HCT116 (cell line): ENCODE results near the gene CUZD1. TPM values are rescaled to one million over a fixed set of nuclear protein-coding genes. Genes with fewer than 3 reads are reported as not detected.

Experiments used
- ATAC-seq: fragments of 200-7000 bp; cut with Tn5 transposase; 2 replicates; pipeline ENCODE4 v1.9.1; 2020; ENCODE audit warnings: mild to moderate bottlenecking, moderate library complexity
- BruUV-seq: library from RNA; stranded (reverse); fragments of 400-500 nt; replicated peaks from 2 replicates; lab custom pipeline; 2021; lab: Mats Ljungman, UMichigan
- CTCF ChIA-PET: fragments of 300-600 bp; sonication (Branson Sonifier 250); formaldehyde crosslinking; loops from one replicate; lab custom pipeline; 2021; ENCODE audit warnings: antibody characterized with exemption; lab: Charles Lee
- POLR2A ChIA-PET: fragments of 300-600, 350-600 bp; sonication (Branson Sonifier 250); formaldehyde crosslinking; loops from one replicate; lab custom pipeline; 2021; ENCODE audit warnings: antibody characterized with exemption; lab: Charles Lee
- RAD21 ChIA-PET, 2 experiments: fragments of 300-600 bp; sonication (Branson Sonifier 250); formaldehyde crosslinking; loops; one replicate each; lab custom pipeline; 2023; ENCODE audit warnings: low total read pairs in 2 of 2; ENCODE audit not compliant: uncharacterized antibody in 2 of 2, unreplicated experiment in 2 of 2, low non-redundant PET in 1 of 2; lab: Charles Lee
- DNase-seq: peaks from one replicate; pipeline ENCODE4 v3.0.0-alpha.2; 2010; ENCODE audit warnings: low read depth, low spot score
- H2AFZ ChIP-seq: fragments of 200-600 bp; shearing (Covaris generic), sonication (generic); 2 replicates; pipeline ENCODE4 v1.6.1; 2017; ENCODE audit warnings: low read depth, mixed run types, mixed read lengths, antibody characterized with exemption, low read length; ENCODE audit not compliant: poor library complexity, severe bottlenecking
- H3K27ac ChIP-seq: 2 replicates; pipeline ENCODE4 v1.5.1; 2012; ENCODE audit warnings: low read depth, low read length
- H3K27me3 ChIP-seq: fragments of 200-600 bp; sonication (generic); 2 replicates; pipeline ENCODE4 v1.6.1; 2016; ENCODE audit warnings: mixed run types, low read length, mixed read lengths; ENCODE audit not compliant: insufficient read depth
- H3K36me3 ChIP-seq, 2 experiments: fragments of 200-500 bp in 1 of 2; fragments of 200-600 bp in 1 of 2; sonication (Bioruptor generic) in 1 of 2; sonication (generic) in 1 of 2; 2 replicates each; pipeline versions ENCODE4 v1.5.1 to v1.6.1; 2014 to 2016; ENCODE audit warnings: low read length in 2 of 2, inconsistent platforms in 1 of 2, mixed read lengths in 1 of 2, mixed run types in 1 of 2; ENCODE audit not compliant: insufficient read depth in 2 of 2, control insufficient read depth in 1 of 2
- H3K4me1 ChIP-seq, 2 experiments: fragments of 200-600 bp in 1 of 2; sonication (generic) in 1 of 2; 2 replicates each; pipeline versions ENCODE4 v1.5.1 to v1.6.1; 2012 to 2017; ENCODE audit warnings: low read length in 2 of 2, inconsistent platforms in 1 of 2, mild to moderate bottlenecking in 1 of 2, mixed read lengths in 1 of 2, mixed run types in 1 of 2, moderate library complexity in 1 of 2; ENCODE audit not compliant: insufficient read depth in 2 of 2, control insufficient read depth in 1 of 2
- H3K4me2 ChIP-seq: fragments of 200-600 bp; sonication (generic); 2 replicates; pipeline ENCODE4 v1.6.1; 2017; ENCODE audit warnings: mixed run types, low read length, mixed read lengths
- H3K4me3 ChIP-seq, 2 experiments: fragments of 200-600 bp in 1 of 2; sonication (generic) in 1 of 2; replicated peaks in 1 of 2; 2 replicates each; pipeline ENCODE4 v1.5.1; 2011 to 2016; ENCODE audit warnings: low read length in 2 of 2, control low read depth in 1 of 2, low read depth in 1 of 2, mild to moderate bottlenecking in 1 of 2, mixed read lengths in 1 of 2, mixed run types in 1 of 2
- H3K79me2 ChIP-seq: fragments of 200-600 bp; sonication (generic); 2 replicates; pipeline ENCODE4 v1.6.1; 2017; ENCODE audit warnings: mild to moderate bottlenecking, mixed run types, low read length, moderate library complexity, mixed read lengths; ENCODE audit not compliant: insufficient read depth
- H3K9ac ChIP-seq: fragments of 200-600 bp; sonication (generic); 2 replicates; pipeline ENCODE4 v1.6.1; 2016; ENCODE audit warnings: low read length, mixed read lengths
- H3K9me2 ChIP-seq: fragments of 200-600 bp; sonication (generic), shearing (Covaris generic); 2 replicates; pipeline ENCODE4 v1.6.1; 2017; ENCODE audit warnings: mixed run types, mild to moderate bottlenecking, moderate library complexity; ENCODE audit not compliant: insufficient read depth
- H3K9me3 ChIP-seq, 2 experiments: fragments of 200-500 bp in 1 of 2; fragments of 200-600 bp in 1 of 2; sonication (Bioruptor generic) in 1 of 2; sonication (generic) in 1 of 2; 2 replicates each; pipeline ENCODE4 v1.6.1; 2014 to 2017; ENCODE audit warnings: low read length in 2 of 2, mixed read lengths in 2 of 2, inconsistent platforms in 1 of 2, low read depth in 1 of 2, mild to moderate bottlenecking in 1 of 2, mixed run types in 1 of 2, moderate library complexity in 1 of 2; ENCODE audit not compliant: control insufficient read depth in 1 of 2, insufficient read depth in 1 of 2
- H4K20me1 ChIP-seq: fragments of 200-600 bp; sonication (generic), shearing (Covaris generic); 2 replicates; pipeline ENCODE4 v1.6.1; 2017; ENCODE audit warnings: mixed run types, mild to moderate bottlenecking, moderate library complexity; ENCODE audit not compliant: insufficient read depth
- CBX3 ChIP-seq: IDR thresholded peaks from 2 replicates; pipeline ENCODE4 v1.6.1; 2012; ENCODE audit warnings: low read depth
- CEBPB ChIP-seq: IDR thresholded peaks from 2 replicates; pipeline ENCODE4 v1.6.1; 2012; ENCODE audit warnings: low read depth
- EGR1 ChIP-seq: IDR thresholded peaks from 2 replicates; pipeline ENCODE4 v1.6.1; 2012; ENCODE audit warnings: low read depth
- ELF1 ChIP-seq: IDR thresholded peaks from 2 replicates; pipeline ENCODE4 v1.6.1; 2012; ENCODE audit warnings: low read depth, borderline replicate concordance
- EZH2phosphoT487 ChIP-seq: fragments of 200-600 bp; IDR thresholded peaks from 2 replicates; pipeline ENCODE4 v1.6.1; 2018; ENCODE audit warnings: antibody characterized with exemption, borderline replicate concordance
- POLR2AphosphoS5 ChIP-seq: IDR thresholded peaks from 2 replicates; pipeline ENCODE4 v1.6.1; 2011; ENCODE audit warnings: mild to moderate bottlenecking, low read depth, low read length, moderate library complexity
- RAD21 ChIP-seq: IDR thresholded peaks from 2 replicates; pipeline ENCODE4 v1.6.1; 2012; ENCODE audit warnings: low read depth, mild to moderate bottlenecking
- SIN3A ChIP-seq: IDR thresholded peaks from 2 replicates; pipeline ENCODE4 v1.6.1; 2012; ENCODE audit warnings: low read depth
- SP1 ChIP-seq: IDR thresholded peaks from 2 replicates; pipeline ENCODE4 v1.6.1; 2012; ENCODE audit warnings: low read depth
- SRF ChIP-seq: IDR thresholded peaks from 2 replicates; pipeline ENCODE4 v1.6.1; 2012; ENCODE audit warnings: low read depth
- intact Hi-C: fragments of 100-400 bp; cut with micrococcal nuclease; formaldehyde crosslinking; loops from 2 replicates; pipeline ENCODE4 v1.10.0; 2022
- total RNA-seq: library from RNA; stranded (reverse); gene quantifications from one replicate; pipeline ENCODE4 v1.2.1, GENCODE V29; 2021; ENCODE audit not compliant: unreplicated experiment
- TF ChIP-seq, protein P1 (sequence below), 3 experiments: fragments of 200-600 bp in 1 of 3; sonication (generic) in 1 of 3; IDR thresholded peaks in 2 of 3; conservative IDR thresholded peaks in 1 of 3; 2 replicates each; pipeline ENCODE4 v1.5.1; 2012 to 2017; ENCODE audit warnings: low read depth in 2 of 3, low read length in 2 of 3, antibody characterized with exemption in 1 of 3, borderline replicate concordance in 1 of 3, control low read depth in 1 of 3, mild to moderate bottlenecking in 1 of 3, mixed read lengths in 1 of 3, mixed run types in 1 of 3, moderate library complexity in 1 of 3; ENCODE audit not compliant: insufficient read depth in 1 of 3
- TF ChIP-seq, protein P2 (sequence below): IDR thresholded peaks from 2 replicates; pipeline ENCODE4 v1.6.1; 2012; ENCODE audit warnings: low read depth
- TF ChIP-seq, protein P3 (sequence below): IDR thresholded peaks from 2 replicates; pipeline ENCODE4 v1.6.1; 2012
- TF ChIP-seq, protein P4 (sequence below): IDR thresholded peaks from 2 replicates; pipeline ENCODE4 v1.6.1; 2011; ENCODE audit warnings: mild to moderate bottlenecking, low read length, moderate library complexity; ENCODE audit not compliant: insufficient replicate concordance; ENCODE audit errors: extremely low read depth

The CUZD1 gene
- total RNA-seq, 1 experiment from 2014 or later, result 1.7 TPM

DNA sequence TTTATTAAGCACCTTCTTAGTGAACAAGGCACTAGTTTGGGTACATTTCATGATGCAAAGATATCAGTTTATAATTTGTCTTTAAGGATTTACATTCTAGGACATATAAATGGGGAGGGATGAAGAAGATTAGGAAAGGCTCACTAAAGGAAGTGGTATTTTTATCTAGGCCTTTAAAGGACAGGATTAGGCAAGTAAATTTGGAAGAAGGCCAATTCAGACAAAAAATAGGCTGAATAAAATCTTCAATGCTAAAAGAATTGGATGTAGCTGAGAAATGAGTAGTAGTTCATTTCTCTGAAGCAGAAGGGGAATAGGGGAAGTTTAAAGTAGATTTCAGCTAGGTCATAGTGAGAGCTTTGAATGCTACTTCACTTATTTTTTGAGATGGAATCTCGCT lies 38.5 kb upstream of the CUZD1 start:
- no TSS peak for BruUV-seq

More for the DNA sequence above, 38.5 kb upstream of the CUZD1 start:
- TF ChIP-seq, protein P1, sequence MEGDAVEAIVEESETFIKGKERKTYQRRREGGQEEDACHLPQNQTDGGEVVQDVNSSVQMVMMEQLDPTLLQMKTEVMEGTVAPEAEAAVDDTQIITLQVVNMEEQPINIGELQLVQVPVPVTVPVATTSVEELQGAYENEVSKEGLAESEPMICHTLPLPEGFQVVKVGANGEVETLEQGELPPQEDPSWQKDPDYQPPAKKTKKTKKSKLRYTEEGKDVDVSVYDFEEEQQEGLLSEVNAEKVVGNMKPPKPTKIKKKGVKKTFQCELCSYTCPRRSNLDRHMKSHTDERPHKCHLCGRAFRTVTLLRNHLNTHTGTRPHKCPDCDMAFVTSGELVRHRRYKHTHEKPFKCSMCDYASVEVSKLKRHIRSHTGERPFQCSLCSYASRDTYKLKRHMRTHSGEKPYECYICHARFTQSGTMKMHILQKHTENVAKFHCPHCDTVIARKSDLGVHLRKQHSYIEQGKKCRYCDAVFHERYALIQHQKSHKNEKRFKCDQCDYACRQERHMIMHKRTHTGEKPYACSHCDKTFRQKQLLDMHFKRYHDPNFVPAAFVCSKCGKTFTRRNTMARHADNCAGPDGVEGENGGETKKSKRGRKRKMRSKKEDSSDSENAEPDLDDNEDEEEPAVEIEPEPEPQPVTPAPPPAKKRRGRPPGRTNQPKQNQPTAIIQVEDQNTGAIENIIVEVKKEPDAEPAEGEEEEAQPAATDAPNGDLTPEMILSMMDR (IDR thresholded peaks at IDR 0.05 in 2 of 3, conservative IDR thresholded peaks at IDR 0.05 in 1 of 3; ENCODE audit: borderline replicate concordance in 1 of 3, insufficient read depth in 1 of 3, low read depth in 2 of 3, low read length in 2 of 3), result no peak
- no peak for TF ChIP-seq ELF1
- TF ChIP-seq EZH2phosphoT487, result no peak
- no peak for TF ChIP-seq RAD21
- TF ChIP-seq, protein P2, sequence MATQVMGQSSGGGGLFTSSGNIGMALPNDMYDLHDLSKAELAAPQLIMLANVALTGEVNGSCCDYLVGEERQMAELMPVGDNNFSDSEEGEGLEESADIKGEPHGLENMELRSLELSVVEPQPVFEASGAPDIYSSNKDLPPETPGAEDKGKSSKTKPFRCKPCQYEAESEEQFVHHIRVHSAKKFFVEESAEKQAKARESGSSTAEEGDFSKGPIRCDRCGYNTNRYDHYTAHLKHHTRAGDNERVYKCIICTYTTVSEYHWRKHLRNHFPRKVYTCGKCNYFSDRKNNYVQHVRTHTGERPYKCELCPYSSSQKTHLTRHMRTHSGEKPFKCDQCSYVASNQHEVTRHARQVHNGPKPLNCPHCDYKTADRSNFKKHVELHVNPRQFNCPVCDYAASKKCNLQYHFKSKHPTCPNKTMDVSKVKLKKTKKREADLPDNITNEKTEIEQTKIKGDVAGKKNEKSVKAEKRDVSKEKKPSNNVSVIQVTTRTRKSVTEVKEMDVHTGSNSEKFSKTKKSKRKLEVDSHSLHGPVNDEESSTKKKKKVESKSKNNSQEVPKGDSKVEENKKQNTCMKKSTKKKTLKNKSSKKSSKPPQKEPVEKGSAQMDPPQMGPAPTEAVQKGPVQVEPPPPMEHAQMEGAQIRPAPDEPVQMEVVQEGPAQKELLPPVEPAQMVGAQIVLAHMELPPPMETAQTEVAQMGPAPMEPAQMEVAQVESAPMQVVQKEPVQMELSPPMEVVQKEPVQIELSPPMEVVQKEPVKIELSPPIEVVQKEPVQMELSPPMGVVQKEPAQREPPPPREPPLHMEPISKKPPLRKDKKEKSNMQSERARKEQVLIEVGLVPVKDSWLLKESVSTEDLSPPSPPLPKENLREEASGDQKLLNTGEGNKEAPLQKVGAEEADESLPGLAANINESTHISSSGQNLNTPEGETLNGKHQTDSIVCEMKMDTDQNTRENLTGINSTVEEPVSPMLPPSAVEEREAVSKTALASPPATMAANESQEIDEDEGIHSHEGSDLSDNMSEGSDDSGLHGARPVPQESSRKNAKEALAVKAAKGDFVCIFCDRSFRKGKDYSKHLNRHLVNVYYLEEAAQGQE, result no peak
- no peak for TF ChIP-seq SIN3A
- TF ChIP-seq POLR2AphosphoS5, result no peak
- TF ChIP-seq SP1, result no peak
- TF ChIP-seq CEBPB, result no peak
- TF ChIP-seq, protein P3, sequence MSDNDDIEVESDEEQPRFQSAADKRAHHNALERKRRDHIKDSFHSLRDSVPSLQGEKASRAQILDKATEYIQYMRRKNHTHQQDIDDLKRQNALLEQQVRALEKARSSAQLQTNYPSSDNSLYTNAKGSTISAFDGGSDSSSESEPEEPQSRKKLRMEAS, result no peak
- no peak for TF ChIP-seq EGR1
- no peak for TF ChIP-seq SRF
- no peak for TF ChIP-seq CBX3
- TF ChIP-seq, protein P4, sequence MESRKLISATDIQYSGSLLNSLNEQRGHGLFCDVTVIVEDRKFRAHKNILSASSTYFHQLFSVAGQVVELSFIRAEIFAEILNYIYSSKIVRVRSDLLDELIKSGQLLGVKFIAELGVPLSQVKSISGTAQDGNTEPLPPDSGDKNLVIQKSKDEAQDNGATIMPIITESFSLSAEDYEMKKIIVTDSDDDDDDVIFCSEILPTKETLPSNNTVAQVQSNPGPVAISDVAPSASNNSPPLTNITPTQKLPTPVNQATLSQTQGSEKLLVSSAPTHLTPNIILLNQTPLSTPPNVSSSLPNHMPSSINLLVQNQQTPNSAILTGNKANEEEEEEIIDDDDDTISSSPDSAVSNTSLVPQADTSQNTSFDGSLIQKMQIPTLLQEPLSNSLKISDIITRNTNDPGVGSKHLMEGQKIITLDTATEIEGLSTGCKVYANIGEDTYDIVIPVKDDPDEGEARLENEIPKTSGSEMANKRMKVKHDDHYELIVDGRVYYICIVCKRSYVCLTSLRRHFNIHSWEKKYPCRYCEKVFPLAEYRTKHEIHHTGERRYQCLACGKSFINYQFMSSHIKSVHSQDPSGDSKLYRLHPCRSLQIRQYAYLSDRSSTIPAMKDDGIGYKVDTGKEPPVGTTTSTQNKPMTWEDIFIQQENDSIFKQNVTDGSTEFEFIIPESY, result no peak
- H2AFZ ChIP-seq, result no peak overlapping the region
- peaks cover 0 to 6% of the 10 kb centered on the region in 2 experiments; a peak in 1 of 4 replicates for H3K4me1 ChIP-seq
- ChIA-PET POLR2A (no interaction called here), RAD21 (no interaction called here), CTCF (no interaction called here)
- intact Hi-C loops, result no loop called here
- no peak overlapping the region for H3K9ac ChIP-seq
- DNase-seq, result no peak
- H3K9me3 ChIP-seq, result no peaks in the 10 kb centered on the region
- no peak overlapping the region for H3K4me2 ChIP-seq
- ATAC-seq, result no peak
- H3K27ac ChIP-seq, result no peak overlapping the region
- no peaks in the 10 kb centered on the region; the same call in 1 of the 2 replicates for H3K79me2 ChIP-seq
- no peaks in the 10 kb centered on the region for H3K36me3 ChIP-seq
- no peaks in the 10 kb centered on the region for H4K20me1 ChIP-seq
- H3K27me3 ChIP-seq, result peaks cover 24% of the 10 kb centered on the region; the same call in 1 of the 2 replicates
- no peaks in the 10 kb centered on the region for H3K9me2 ChIP-seq
- H3K4me3 ChIP-seq, result no peak overlapping the region
